ENCODE results near the gene RFXAP.

The RFXAP gene

GRCh38 chr13:36870050-36870692, 51.1 kb downstream of the RFXAP start:
- no peak for DNase-seq

DNA sequence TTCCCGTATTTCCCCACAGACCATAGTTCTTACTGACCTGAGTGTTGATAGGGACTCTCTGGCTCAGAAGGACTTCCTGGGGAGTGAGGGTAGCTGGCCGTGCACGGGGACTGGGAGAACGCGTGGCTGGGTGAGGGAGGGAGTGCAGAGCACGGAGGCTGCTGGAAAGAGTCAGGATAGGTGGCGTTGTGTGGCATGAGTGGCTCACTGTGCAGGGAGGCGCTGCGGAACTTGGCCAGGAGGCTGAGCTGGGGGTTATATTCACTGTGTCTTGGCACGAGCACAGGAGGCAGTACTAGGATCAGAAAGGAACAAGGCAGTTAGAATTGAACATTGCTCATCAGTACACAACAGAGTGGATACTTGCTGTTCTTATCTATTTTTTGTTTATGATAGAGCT, 53.6 kb downstream of the RFXAP start:
- no peak for DNase-seq

- no peak for DNase-seq
Observed at GRCh38 chr13:36875431-36875830, 56.4 kb downstream of the RFXAP start.

GRCh38 chr13:36875961-36876360, 56.9 kb downstream of the RFXAP start:
- no peak for DNase-seq
